ENCODE results near the gene B3GAT1. TPM values are rescaled to one million over a fixed set of nuclear protein-coding genes. Genes with fewer than 3 reads are reported as not detected.

The B3GAT1 gene, protein sequence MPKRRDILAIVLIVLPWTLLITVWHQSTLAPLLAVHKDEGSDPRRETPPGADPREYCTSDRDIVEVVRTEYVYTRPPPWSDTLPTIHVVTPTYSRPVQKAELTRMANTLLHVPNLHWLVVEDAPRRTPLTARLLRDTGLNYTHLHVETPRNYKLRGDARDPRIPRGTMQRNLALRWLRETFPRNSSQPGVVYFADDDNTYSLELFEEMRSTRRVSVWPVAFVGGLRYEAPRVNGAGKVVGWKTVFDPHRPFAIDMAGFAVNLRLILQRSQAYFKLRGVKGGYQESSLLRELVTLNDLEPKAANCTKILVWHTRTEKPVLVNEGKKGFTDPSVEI
- total RNA-seq: not detected in 2 replicates

DNA sequence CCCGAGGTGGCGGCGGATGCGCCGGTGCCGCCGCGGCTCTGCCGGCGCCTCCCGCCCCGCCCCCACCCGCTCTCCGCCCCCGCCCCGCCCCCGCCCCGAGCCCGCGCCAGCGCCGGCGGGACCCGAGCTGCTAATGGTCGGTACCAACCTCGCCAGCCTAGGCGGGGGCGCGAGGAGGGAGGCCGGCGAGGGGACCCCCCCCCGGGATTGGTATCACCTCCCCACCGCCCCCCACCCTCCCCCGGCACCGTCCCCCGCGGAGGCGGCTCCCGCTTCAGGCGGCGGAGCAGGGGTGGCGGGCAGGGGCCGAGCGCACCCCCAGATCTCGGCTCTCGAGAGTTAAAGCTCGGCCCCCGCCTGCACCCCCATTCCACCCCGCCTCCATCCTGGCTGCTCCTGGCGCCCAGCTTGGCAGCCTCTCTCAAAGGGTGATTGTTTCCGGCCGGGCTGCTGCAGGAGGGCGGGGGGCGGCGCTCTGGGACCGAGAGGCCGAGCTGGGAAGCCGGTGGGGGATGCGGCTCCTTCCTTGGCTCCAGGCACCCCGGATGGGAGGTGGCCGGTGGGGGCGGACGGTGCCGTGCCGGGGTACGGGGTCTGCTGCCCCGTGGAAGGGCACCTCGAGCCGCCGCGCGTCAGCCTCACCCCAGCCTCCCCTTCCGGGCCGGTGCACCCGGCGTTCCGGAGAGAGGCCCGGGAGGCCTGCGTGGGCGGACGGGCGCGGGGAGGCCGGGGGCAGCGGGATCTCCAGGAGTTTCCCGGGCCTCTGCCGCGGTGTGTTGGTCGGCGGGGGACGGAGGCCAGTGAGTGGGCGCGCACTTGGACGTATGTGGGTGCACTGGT lies at the start of gene B3GAT1:
Gene B3GAT1, minus strand, starts transcription at position 40 of the 840 bp plus-strand sequence. CDS start 24,583 bp downstream, outside the sequence.

DNA sequence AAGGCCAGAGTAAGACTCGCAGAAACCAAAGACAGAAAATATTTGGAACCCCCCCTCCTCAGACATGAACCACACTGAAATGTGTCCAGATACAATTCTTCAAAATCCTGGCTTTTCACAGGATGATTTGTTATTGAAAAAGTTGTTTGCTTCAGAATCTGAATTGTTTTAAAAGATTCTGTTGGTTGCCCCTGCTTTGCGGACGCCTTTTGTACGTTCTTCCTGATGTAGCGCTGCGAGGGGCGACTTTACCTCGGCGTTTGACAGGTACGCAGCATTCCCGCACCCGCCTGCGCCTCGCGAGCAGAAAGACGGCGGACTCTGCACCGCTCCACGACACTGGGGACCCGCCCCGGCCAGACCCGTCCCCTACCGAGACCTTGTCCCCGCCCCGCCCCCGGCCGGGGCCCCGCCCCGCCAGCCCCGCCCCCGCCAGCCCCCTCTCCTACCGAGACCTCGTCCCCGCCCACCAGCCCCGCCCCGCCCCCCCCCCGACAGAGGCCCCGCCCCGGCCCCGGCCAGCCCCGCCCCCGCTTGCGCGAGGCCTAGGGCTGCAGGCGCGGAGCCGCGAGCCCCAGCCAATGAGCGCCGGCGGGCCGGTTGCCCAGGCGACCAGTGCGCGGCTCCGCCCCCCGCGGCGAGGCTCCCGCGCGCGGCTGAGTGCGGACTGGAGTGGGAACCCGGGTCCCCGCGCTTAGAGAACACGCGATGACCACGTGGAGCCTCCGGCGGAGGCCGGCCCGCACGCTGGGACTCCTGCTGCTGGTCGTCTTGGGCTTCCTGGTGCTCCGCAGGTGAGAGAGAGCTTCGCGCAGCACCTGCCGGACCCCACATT lies 80.5 kb downstream of the B3GAT1 start, which contains the start of gene GLB1L2:
Gene GLB1L2, plus strand, starts transcription at position 635 of the 835 bp plus-strand sequence. Its CDS starts 74 bp downstream, at position 709.

Other genes starting within 250 kb of the B3GAT1 start
- 8.9 and 14.4 TPM in 2 replicates for gene NCAPD3, start 188.3 kb downstream of the B3GAT1 start, total RNA-seq
- 53.1 and 53.9 TPM in 2 replicates for gene VPS26B, start 187.6 kb downstream of the B3GAT1 start, total RNA-seq
- 24.0 and 26.5 TPM in 2 replicates for gene THYN1, start 158.9 kb downstream of the B3GAT1 start, total RNA-seq
- 13.2 and 14.3 TPM in 2 replicates for gene ACAD8, start 158.7 kb downstream of the B3GAT1 start, total RNA-seq
- 0.49 and 0.81 TPM in 2 replicates for gene GLB1L3, start 135.9 kb downstream of the B3GAT1 start, total RNA-seq
- gene GLB1L2, start 80.3 kb downstream of the B3GAT1 start, total RNA-seq: 0.73 and 2.4 TPM in 2 replicates

Measured in hair follicle dermal papilla cell (primary cell).